HG03469 (cell line): ENCODE results near the gene FOXRED2.
"Not testable (repeated sequence)": the region's sequence is repeated elsewhere in the genome, so short reads cannot be mapped to it uniquely, and the experiment has no call there.

Experiments
- ATAC-seq: cut with Tn5 transposase; IDR thresholded peaks from one replicate; pipeline ENCODE4 v1.9.1; 2021; ENCODE audit warnings: mild to moderate bottlenecking, moderate library complexity, moderate number of reproducible peaks; ENCODE audit not compliant: unreplicated experiment

Gene FOXRED2

GRCh38 chr22:36519906-36520305, 13.1 kb upstream of the FOXRED2 start:
- not testable (repeated sequence) for ATAC-seq

- ATAC-seq, result no peak
Observed at GRCh38 chr22:36514766-36515165, 7.9 kb upstream of the FOXRED2 start.

DNA sequence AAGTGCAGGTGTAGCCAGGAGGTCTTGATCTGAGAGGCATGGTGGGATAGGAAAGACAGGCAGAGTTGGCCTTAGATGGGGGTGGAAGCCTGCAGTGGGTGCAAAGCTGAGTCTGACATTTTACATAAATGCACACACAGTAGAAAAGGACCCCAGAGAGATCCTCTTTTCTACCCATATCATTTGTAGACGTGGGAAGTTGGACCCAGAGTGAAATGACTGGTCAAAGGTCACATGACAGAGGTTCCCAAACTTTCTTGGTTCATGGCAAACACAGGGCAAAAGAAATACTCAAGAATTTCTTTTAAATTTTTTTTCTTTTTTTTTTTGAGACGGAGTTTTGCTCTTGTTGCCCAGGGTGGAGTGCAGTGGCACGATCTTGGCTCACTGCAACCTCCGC, 6.2 kb upstream of the FOXRED2 start:
- ATAC-seq, result no peak

DNA sequence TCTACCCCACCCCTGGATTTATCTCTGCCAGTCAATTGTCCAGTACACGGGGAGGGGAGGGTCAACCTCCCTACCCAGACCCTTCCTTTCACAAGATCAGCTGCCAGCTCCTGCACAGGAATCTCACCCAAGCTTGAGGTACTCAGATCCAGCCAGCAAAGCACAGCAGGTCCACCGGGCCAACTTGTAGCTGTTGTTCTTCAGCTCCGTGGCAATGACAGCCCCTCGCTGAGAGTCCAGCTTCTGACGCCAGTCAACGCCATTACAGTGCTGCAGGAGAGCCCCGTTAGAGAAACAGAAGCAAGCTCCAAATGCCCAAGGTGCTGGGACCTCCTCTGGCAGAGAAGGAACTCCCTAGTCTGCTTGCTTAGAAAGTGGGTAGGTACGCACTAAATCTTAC, 5.5 kb upstream of the FOXRED2 start:
- no peak for ATAC-seq

GRCh38 chr22:36510966-36511881, 4.4 kb upstream of the FOXRED2 start:
- ATAC-seq, result no peak

DNA sequence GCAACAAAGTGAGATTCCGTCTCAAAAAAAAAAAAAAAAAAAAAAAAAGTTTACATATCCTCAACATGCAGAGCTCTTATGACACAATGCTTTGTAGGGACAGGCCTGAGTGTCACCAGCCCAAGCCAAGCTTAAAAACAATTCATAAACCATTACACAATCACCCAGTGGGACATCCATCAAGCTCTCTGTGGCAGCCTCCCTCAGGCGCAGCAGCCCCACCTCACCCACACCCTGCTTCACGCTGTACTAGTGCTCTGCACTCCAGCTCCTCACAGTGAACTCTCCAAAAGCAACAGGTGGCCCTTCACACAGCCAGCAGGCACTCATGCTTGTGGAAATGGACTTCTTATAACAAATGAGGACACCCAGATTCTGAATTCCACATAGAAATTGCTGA, 3.5 kb upstream of the FOXRED2 start:
- ATAC-seq, result no peak

DNA sequence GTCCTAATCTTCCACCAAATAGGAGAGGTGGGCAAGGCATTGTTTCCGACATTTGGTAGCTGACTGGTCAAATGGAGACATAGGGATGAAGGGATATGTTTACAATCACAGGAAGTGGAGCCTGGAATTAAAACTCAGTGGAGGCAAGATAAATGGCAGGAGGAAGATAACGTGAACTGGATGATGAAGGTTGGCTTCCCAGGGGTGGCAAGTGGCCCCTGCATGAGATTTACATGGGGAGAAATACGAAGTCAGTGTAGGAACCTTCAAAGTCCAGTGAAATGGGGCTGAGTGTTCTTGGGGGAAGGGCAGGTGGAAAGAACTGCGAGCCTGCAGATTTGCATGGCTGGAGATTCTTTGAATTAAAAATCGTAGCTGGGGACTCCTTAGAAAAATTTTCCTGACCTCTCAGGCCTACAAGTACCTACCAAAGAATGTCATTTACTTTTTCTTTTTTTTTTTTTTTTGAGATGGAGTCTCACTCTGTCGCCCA, 724 bp upstream of the FOXRED2 start:
- ATAC-seq, result no peak

- ATAC-seq, result no peak
Observed at GRCh38 chr22:36505998-36506635, 723 bp downstream of the FOXRED2 start.

- ATAC-seq, result no peak
Observed at GRCh38 chr22:36497910-36498665, 8.8 kb downstream of the FOXRED2 start.

DNA sequence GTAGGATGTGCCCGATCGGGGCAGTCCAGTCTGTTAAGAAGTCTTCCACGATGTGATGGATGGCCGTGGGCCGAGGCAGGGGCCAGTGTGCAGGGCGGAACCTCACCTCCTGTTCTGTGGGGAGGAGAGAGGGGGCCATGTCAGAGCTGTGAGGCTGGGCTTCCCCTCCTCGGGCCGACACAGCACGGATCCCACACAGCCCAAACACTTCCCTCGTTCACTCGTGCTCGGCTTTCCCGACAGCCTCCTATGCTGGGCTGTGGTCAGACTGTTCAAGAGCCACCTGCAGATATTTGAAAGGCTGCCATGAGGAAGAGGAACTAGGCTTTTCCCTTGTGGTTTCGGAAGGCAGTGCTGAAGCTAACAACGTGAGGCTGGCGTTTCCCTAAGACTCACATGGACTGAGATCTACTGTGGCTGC, 13.1 kb downstream of the FOXRED2 start:
- ATAC-seq, result no peak

DNA sequence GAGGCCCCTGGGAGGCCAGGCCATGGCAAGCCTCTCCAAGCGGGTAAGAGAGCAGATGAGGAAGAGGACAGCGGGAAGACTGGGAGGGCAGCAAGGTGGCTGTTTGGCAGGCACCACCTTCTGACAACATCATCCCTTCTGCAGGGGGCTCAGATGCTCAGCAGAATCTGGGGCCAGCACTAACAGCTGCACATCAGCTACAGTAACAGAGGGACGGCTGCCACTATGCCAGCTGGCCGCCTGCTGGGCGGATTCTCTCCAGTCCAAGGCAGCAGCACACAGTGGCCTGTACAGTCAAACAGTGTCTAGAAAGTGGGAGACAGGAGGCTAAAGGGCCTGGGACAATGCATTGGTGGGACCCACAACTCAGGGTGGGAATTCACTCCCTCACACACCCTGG, 14.7 kb downstream of the FOXRED2 start:
- no peak for ATAC-seq

GRCh38 chr22:36491155-36491554, 15.7 kb downstream of the FOXRED2 start:
- no peak for ATAC-seq

DNA sequence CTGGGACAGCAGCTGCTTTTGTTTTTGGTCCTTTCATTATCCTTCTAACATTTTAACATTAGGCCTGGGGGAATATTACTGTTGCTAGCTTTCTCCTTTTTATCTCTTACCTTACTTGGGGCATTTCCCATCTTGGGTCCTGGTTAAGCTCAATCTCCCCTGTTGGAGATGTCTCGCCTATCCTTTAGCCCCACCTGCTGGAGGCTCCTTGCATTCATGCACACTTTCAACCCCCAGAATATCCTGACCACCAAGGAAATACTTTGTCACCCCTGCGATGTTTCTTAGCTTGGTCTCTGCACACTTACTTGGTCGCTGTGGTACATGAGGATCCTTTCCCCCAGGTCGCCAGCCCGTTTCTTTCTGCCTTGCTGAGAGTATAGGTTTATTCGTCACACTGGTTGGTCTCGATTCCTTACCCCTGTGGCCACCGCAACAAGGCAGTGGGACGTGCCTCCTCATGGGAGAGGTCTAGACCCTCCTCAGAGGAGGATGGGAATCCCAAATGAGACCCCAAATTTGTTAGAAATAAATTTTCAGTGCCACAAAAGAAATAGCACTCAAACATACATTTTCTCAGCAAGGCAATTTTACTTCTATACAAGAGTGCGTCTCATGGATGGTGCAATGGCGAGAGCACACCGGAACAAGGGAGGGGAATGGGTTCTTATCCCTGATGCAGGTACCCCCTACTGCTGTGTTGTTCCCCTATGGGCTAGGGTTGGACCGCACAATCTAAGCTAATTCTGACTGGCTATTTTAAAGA, 20.0 kb downstream of the FOXRED2 start:
- ATAC-seq, result no peak

- ATAC-seq, result peak; percentile 53
Observed at GRCh38 chr22:36481393-36482168, 25.3 kb downstream of the FOXRED2 start, which contains the start of gene TXN2. TSS of gene TXN2 (minus strand) at chr22:36481640. CDS start at chr22:36480837, 803 bp downstream.

DNA sequence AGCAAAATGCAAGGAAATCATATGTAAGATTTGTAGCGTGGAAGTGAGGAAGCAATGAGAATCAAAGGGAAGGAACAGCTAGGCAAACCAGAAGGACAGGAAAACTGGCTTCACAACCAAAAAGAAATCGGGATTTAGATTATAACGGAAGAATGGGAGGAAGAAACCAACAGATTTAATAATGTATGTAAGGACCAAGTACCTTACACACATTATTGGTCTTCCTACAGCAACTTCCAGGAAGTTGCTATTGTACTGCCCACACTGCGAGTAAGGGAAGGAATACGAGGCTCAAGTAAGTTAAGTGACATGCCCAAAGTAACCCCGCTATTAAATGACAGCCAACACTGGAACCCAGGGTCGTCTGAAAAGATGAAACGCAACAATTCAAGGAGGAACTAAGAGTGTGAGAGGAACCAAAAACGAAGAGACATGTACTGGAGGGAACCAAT, 25.9 kb downstream of the FOXRED2 start:
- no peak for ATAC-seq

- no peak for ATAC-seq
Observed at GRCh38 chr22:36478966-36479365, 27.9 kb downstream of the FOXRED2 start.

GRCh38 chr22:36475341-36475740, 31.5 kb downstream of the FOXRED2 start:
- no peak for ATAC-seq

DNA sequence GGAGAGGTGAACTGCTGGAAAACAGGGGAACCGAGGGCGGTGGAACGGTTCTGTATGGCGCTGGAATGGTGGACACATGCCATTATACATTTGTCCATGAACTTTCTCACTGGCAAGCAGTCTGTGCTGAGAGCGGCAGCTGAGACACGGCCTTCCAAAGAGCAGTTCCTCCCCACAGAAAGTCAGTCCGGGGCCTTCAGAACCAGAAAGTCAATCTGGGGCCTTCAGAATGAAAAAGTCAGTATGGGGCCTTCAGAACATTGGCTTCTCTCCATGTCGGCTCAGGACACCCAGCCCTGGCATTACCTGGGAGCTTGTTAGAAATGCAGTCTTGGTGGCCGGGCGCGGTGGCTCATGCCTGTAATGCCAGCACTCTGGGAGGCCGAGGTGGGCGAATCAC, 34.2 kb downstream of the FOXRED2 start:
- ATAC-seq, result no peak

- ATAC-seq, result no peak
Observed at GRCh38 chr22:36471341-36471821, 35.5 kb downstream of the FOXRED2 start.

DNA sequence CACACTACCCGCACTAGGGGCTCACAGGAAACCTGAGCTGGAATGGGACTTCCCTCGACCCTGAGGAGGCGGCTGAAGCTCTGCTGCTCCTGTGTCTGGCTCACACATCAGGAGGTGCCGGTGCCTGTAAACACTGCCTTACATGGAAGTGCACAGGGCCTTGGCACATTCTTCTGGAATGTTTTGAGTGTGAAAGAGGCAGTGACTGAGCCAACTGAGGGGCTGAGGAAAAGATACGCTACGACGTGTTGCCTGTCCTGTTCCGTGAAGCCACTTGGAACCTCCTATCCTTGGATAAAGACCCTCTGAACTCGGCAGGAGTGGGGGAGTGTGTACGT, 35.9 kb downstream of the FOXRED2 start:
- ATAC-seq, result no peak
